NT2/D1 (cell line): ENCODE data around the gene ATXN2.

Experiments used
- YY1 ChIP-seq: IDR thresholded peaks from 2 replicates; pipeline ENCODE4 v1.6.1; 2011; ENCODE audit not compliant: insufficient read length, insufficient read depth
- ZNF274 ChIP-seq: IDR thresholded peaks from 2 replicates; pipeline ENCODE4 v1.6.1; 2011; ENCODE audit warnings: mild to moderate bottlenecking, low read depth, low read length

DNA sequence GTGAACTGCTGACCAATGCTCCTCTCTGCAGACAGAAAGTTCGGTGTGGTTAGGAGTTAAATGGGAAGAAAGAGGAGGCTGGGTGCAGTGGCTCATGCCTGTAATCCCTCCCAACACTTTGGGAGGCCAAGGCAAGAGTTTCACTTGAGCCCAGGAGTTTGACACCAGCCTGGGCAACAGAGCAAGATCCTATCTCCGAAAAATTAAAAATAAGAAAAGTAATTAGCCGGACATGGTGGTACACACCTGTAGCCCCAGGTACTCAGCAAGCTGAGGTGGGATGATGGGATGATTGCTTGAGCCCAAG lies 19.0 kb downstream of the ATXN2 start:
- TF ChIP-seq ZNF274 (no peak), YY1 (no peak)
